ENCODE results near the gene PRPH.

- TF ChIP-seq ATF2 (IDR thresholded peaks at IDR 0.05; ENCODE audit: low read length) = no peak
- no peak for TF ChIP-seq CTCF (IDR thresholded peaks at IDR 0.05; ENCODE audit: control extremely low read depth in 1 of 3, insufficient read depth in 1 of 3, low read depth in 1 of 3, low read length in 3 of 3)
- no peak for TF ChIP-seq RFX5 (IDR thresholded peaks at IDR 0.05; ENCODE audit: borderline replicate concordance, low read depth, low read length)
- TF ChIP-seq CTBP2 (IDR thresholded peaks at IDR 0.05; ENCODE audit: borderline replicate concordance, insufficient read depth, insufficient read length, low read length) = no peak
- no peak for TF ChIP-seq POU5F1 (IDR thresholded peaks at IDR 0.05; ENCODE audit: low read depth, low read length)
- TF ChIP-seq MAFK (IDR thresholded peaks at IDR 0.05; ENCODE audit: low read depth, low read length) = no peak
- TF ChIP-seq EP300 (IDR thresholded peaks at IDR 0.05; ENCODE audit: borderline replicate concordance in 1 of 2, low read depth in 2 of 2, low read length in 2 of 2) = no peak
- TF ChIP-seq CREB1 (IDR thresholded peaks at IDR 0.05) = no peak
These were observed 44.5 kb downstream of the PRPH start for GRCh38 chr12:49339464-49339861.

Measured in H1 (cell line).